ENCODE results near the gene MINDY4.

MINDY4 gene

DNA sequence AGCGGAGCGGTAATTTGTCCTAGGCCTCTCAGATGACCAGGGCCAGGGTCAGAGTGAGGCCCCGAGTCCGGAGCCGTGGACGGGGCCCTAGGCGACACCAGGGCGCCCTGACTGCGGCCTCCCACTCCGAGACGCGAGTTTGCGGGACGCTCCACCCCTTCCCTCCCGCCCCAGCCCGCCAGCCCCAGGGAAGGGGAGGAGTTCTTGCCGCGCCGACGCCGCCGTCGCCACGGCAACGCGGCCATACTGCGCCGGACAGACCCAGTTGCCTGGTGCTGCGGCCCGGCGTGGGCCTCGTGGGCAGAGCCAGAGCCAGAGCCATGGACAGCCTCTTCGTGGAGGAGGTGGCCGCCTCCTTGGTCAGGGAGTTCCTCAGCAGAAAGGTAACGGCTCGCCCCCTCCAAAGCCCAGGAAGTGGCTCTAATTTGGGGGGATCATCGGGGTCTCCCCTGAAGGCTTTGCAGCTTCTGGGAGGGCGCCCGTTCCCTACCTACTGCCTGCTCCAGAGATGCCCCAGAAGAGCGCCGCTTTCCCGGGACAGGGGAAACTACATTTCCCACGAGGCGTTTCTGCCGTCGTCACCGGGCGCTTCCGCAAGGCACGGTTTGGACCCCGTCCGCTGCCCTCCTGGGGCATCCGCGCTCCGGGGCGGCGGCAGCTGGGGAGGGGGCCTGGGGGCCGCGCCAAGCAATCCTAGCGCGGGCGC lies at the start of gene MINDY4:
MINDY4 (plus strand) TSS at position 244 of the 706 bp plus-strand sequence; CDS start at position 321, 77 bp downstream.
- DNase-seq = peak; percentile 60 to 90 (median 87)

- DNase-seq = no peak
These were observed 49.0 kb upstream of the MINDY4 start for GRCh38 chr7:30722187-30722586.

- DNase-seq = no peak
These were observed 48.5 kb upstream of the MINDY4 start for GRCh38 chr7:30722671-30723070.

DNA sequence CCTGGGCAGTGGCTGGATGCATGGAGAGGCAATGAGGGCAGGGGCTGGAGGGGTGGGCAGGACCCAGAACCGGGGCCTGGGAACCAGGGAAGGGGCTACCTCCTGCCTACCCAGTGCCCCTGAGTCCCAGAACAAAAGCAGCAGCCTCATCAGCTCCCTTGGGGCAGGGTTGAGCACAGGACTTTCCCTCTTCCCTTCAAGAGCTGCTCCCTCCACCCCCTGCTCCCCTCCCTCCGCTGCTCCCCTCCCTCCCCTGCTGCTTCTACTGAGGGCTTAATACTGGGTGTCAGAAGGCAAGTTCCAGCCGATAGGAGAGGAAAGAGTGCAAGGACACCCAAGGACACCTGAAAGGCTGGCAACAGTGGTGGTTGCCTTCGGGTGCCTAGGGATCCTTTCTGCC lies 47.4 kb upstream of the MINDY4 start:
- DNase-seq = no peak

DNA sequence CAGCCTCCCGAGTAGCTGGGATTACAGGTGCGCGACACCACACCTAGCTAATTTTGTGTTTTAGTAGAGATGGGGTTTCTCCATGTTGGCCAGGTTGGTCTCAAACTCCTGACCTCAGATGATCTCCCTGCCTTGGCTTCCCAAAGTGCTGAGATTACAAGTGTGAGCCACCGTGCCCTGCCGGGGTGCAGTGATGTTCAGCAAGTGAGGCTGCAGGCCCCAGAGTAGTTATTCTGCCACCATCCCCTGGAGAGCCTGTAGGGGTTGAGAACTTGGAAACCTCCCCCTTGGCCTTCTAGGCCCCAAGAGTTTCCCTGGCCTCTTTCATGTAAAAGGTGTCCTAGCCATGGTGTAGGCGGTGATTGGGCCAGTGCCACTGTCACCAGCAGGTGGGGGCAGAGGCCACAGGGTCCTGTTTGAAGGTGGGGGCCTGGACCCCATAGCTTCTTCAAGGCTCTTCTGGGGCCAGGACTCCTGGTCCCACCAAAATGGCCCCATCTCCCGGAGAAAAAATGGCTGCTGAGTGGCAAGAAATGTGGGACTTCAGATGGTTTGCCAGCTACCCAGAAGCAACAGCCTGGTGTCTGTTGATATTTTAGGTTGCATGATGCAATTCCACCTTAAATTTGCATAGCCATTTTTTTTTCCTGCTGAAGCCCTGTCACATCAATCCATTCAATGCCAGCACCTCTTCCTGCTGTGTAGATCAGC lies 44.8 kb upstream of the MINDY4 start:
- DNase-seq = no peak

DNA sequence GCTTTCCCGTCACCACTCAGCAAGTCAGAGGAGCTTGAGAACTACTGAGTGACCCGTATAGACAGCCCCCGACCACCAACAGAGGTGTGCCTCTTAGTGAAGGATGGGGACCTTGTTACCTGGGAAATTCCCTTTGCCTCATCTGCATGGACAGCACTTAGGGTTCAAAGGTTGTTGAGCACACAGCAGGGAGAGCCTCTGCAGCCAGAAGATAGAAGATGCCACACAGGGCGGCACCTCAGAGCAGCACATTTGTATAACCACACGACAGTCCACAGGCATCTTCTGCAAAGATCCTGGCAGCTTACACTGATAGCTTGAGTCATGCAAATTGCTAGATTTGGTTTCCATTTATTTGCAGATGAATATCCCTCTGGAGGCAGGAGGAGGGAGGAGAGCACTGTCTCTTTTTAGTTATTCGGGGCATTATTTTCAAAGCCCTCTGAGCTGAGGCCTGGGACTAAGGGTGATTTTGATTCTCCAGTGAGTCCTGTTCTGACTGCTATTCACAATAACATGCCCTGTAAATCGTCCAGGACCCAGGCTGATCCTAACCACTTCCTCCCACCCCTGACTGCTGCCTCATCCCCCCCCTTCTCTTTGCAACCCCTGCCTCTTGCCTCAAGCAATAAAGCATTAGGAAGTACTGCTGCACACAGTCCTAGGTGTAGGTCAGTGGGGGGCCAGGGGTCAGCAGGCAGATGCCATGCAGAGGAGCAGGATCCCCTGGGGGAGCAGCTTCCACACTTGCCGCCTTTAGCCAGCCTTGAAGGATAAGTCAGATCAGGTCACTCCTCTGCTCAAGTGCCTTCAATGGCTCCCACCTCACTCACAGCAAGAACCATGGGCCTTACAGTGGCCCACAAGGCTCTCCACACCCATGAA lies 43.9 kb upstream of the MINDY4 start:
- no peak for DNase-seq

DNA sequence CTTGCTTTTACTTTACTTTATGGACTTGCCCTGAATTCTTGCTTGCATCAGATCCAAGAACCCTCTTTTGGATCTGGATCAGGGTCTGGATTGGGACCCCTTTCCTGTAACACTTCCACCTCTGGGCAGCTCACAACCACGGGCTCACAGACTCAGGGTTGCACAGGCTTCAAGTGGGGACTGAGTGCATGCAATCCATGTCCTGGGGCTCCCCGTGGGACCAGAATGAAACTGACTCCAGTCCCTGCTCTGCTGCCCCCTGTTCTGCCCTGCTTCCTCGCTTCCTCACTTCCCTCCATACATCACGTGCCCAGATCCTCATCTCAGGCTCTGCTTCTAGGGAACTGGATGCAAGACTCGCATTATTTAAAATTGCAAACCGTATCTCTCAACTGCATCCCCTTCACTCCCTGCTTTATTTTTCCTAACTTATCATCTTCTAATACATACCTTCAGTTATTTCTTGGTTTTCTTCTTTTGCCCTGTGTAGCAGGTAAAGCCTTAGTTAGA lies 42.6 kb upstream of the MINDY4 start:
- no peak for DNase-seq

DNA sequence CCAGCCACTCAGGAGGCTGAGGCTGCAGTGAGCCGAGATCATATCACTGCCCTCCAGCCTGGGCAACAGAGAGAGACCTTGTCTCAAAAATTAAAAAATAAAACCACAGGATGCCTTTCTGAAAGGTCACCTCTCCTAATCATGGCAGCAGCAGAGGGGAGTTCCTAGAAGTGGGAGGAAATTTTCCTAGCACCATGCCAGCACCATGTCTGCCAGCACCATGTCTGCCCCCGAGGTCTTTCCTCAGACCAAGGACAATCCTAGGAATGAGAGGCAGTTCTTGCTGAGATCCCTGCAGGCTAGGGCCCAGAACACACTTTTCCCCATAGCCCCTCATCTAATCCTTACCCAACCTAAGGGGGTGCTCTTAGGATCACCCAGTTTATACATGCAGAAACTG lies 41.6 kb upstream of the MINDY4 start:
- no peak for DNase-seq

- no peak for DNase-seq
These were observed 41.1 kb upstream of the MINDY4 start for GRCh38 chr7:30730097-30730496.

DNA sequence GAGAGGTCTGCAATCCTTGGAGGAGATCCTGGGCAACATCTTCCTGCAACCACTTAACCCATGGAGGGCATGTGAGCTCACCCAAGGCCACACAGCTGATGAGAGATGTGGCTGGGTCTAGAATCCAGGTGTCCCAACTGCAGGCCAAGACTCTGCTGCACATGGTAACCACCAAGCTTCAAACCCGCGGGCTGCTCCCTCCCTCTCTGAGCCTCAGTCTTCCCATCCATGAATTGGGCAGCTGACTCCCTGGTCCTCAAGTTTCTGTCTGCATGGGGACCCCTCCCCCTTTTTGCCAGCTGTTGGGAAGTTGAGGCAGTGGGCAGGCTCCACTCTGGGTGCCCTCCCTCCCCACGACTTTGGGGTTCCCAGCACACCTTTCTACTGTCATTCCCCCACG lies 40.2 kb upstream of the MINDY4 start:
- peak in 1 of 3 experiments; percentile 38 for DNase-seq

DNA sequence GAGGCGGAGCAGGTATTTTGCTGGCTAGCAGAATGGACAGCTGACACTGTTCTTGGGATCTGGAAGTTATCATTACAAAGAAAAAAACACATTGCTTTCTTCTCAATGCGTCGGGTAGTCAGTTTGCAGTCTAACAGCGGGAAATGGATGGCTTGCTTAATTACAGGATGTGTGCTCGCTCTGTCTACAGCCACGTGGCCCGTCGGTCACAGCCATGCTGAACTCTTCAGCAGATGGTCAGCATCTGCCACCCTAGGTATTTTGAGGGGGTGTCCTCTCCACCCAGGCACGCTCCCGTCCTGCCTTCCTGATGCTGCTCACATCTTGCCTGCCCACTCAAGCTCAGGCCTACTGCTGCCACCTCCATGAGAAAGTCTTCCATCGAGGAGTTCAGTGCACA lies 39.6 kb upstream of the MINDY4 start:
- DNase-seq = peak in 2 of 3 experiments; percentile 63 to 90

GRCh38 chr7:30732606-30733005 lies 38.6 kb upstream of the MINDY4 start:
- no peak for DNase-seq

DNA sequence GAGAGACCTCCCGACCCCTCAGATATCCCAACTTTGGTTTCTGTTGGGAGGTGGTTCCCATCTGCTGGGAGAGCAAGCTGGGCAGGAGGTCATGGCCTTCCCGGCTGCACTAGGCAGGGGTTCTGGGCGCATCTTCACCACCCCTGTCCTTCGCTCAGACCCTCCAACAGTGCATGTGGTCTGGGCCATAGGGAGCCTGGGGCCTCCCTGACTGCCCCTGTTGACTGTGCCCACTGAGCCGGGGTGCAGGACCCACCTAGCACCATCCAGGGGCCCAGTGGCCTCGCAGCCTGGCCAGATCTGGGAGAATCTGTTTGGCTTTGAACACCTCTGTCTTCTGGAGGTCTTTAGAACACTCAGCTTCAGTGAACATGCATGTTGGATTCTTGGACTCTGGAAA lies 38.0 kb upstream of the MINDY4 start:
- DNase-seq = no peak

- DNase-seq = no peak
These were observed 37.5 kb upstream of the MINDY4 start for GRCh38 chr7:30733691-30734090.

GRCh38 chr7:30734497-30734896 lies 36.7 kb upstream of the MINDY4 start:
- no peak for DNase-seq

DNA sequence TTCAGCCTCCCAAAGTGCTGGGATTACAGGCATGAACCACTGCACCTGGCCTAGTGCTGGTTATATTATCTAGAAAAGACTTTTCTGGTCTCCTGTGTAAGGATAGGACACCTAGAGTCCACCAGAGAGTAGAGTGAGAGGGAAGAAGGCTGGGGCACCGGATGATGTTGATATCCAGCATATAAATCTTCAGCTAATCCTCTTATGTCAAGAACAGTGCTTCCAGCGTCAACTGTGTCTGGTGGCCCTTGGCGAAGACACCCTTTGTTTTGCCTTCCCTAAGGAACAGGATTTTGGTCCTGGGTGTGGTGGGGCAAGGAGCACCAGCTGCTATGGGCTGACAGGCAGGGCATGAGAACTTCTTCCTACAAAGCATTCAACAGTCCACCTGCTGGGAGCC lies 35.6 kb upstream of the MINDY4 start:
- no peak for DNase-seq

DNA sequence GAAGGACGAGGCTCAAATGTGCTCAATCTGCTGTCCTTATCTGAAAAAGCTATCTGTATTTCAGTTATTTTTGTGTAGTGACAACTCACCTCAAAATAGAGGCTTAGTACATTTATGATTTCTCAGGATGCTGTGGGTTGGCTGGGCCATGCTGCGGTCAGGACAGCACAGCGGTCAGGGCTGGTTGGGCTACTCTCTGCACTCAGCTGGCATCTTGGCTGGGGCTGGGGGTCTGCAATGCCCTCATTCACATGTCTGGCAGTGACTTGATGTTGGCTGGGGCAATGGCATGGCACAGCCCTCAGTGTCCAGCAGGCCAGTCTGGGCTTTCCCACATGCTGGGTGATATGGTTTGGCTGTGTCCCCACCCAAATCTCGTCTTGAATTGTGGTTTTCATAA lies 34.9 kb upstream of the MINDY4 start:
- no peak for DNase-seq

GRCh38 chr7:30738026-30738915 lies 32.9 kb upstream of the MINDY4 start:
- no peak for DNase-seq

DNA sequence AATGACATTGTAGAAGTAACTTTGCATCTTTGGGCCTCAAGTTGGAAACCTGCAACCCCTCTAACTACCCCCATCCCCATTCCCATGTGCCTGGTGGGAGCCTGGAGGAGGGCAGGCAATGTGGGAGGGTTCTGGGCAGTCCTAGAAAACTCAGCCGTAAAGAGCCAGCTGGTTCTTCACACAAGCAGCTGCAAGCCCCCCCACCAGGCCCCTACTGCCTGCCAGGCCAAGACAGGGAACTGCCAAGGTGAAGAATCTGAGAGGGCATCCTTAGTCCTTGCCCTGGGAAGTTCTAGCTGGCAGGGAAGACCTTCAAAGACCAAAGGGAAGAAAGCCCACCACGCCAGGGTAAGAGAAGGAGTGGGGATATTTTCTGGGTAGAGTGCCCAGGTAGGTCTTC lies 31.5 kb upstream of the MINDY4 start:
- no peak for DNase-seq

GRCh38 chr7:30740417-30741181 lies 30.6 kb upstream of the MINDY4 start:
- peak; percentile 61 to 84 (median 66) for DNase-seq

DNA sequence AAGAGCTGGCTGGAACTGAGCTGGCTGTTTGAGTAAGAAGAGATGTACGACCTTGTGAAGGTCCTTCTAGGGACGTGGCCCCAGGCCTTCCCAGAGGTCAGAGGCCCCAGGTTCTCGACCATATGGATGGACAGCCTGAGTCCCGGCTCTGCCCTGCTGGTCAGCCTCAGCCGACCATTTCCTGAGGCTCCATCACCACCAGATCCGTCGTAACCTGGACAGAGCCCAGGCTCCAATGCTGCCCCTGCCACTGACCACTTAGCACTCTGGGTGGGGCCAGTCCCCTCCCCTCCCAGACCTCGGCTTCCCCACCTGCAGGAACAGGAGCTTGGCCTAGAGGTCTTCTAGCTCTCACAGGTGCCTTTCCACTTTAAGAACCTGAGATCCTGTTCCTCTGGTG lies 29.9 kb upstream of the MINDY4 start:
- no peak for DNase-seq

Data from NCI-H1417 (cell line).